ENCODE measurements around the gene NKX1-2.

GRCh38 chr10:124448696-124449169, 1.1 kb downstream of the NKX1-2 start:
- TF ChIP-seq CTCF (IDR thresholded peaks at IDR 0.05 in 8 of 11, conservative IDR thresholded peaks at IDR 0.05 in 3 of 11) (no peak), POLR2A (IDR thresholded peaks at IDR 0.05) (no peak)

Data from spleen (tissue), 7 donors.